K562 treated with DMSO at 1 percent for 24 hours (cell line): ENCODE results near the gene ODF4. TPM values are rescaled to one million over a fixed set of nuclear protein-coding genes. Genes with fewer than 3 reads are reported as not detected.

Experiments used
- total RNA-seq: library from RNA; unstranded; fragments of 300-600 nt; gene quantifications from 2 replicates; pipeline ENCODE4 v1.2.3, GENCODE V29; 2022; ENCODE audit warnings: low read depth; ENCODE audit not compliant: insufficient read depth

ODF4 gene, protein sequence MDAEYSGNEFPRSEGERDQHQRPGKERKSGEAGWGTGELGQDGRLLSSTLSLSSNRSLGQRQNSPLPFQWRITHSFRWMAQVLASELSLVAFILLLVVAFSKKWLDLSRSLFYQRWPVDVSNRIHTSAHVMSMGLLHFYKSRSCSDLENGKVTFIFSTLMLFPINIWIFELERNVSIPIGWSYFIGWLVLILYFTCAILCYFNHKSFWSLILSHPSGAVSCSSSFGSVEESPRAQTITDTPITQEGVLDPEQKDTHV
- not detected in 2 replicates for total RNA-seq

DNA sequence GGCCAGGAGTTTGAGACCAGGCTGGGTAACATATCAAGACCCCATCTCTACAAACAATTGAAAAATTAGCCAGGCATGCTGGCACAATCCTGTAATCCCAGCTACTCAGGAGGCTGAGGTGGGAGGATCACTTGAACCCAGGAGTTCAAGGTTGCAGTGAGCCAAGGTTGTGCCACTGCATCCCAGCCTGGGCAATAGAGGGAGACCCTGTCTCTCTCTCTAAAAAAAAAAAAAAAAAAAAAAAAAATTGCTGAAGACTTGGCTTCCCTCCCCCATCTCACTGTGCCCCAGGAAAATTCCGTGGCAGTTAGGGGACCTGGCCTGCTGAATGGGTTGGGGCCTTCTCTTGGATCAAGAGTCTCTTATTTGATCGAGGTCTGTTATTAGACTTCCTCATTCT lies at the start of gene ODF4:
ODF4 (plus strand) TSS at position 301 of the 400 bp plus-strand sequence. CDS start 212 bp downstream, outside the sequence.

DNA sequence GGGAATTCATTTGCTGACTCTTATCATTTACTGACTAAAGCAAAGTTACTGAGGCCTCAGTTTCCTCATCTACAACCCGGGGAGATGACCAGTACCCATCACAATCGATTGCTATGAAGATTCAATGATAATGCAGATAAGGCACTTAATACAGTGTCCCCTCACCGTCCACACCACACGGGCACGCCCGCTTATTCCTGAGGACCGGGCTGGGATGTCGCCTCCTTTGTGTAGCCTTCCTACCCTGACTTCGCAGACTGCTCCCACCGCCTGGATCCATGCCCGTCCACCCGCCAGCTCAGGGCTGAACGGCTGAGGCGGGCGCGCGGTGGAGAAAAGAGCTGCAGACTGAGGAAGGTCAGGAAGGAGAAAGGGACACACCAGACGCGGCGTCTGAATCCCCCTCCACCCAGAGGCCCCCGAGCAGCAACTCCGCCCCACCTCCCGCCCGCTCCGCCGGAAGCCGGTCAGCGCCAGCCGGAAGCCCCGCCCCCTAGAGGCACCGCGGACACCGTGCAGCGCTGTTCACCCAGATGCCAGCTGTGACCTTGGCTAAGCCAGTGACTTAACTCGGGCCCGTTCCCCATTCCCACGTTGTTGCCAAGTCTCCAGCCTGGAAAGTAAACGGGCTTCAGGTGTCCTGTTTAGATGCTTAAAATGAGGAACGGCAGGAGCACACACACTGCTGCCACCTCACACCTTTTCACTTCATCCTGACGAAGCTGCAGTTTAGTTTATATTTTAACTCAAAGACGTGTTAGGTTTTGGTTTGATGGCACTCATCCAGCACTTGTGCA lies 36.8 kb downstream of the ODF4 start, which contains the start of gene KRABD2:
KRABD2 (minus strand) TSS at position 434 of the 797 bp plus-strand sequence.

GRCh38 chr17:8383143-8383822 lies 43.6 kb downstream of the ODF4 start, which contains the start of gene RPL26:
Gene RPL26, minus strand, starts transcription at chr17:8383193. Its CDS starts 883 bp downstream, at chr17:8382310.

Other genes starting within 250 kb of the ODF4 start
- 0.57 TPM in 1 of 2 replicates, not detected in the other for gene ALOXE3, start 221.3 kb upstream of the ODF4 start, total RNA-seq
- 0.74 and 1.1 TPM in 2 replicates for gene HES7, start 215.7 kb upstream of the ODF4 start, total RNA-seq
- gene PER1, start 187.4 kb upstream of the ODF4 start, total RNA-seq: 11.4 and 15.0 TPM in 2 replicates
- gene VAMP2, start 176.9 kb upstream of the ODF4 start, total RNA-seq: 27.2 and 30.7 TPM in 2 replicates
- gene TMEM107, start 163.5 kb upstream of the ODF4 start, total RNA-seq: 20.4 and 26.3 TPM in 2 replicates
- gene BORCS6, start 149.7 kb upstream of the ODF4 start, total RNA-seq: 15.7 and 16.8 TPM in 2 replicates
- gene AURKB, start 129.3 kb upstream of the ODF4 start, total RNA-seq: 188 and 206 TPM in 2 replicates
- gene CTC1, start 91.8 kb upstream of the ODF4 start, total RNA-seq: 6.6 and 7.6 TPM in 2 replicates
- gene PFAS, start 90.6 kb upstream of the ODF4 start, total RNA-seq: 11.0 and 14.8 TPM in 2 replicates
- gene RANGRF, start 51.2 kb upstream of the ODF4 start, total RNA-seq: 18.6 and 20.0 TPM in 2 replicates
- gene SLC25A35, start 44.4 kb upstream of the ODF4 start, total RNA-seq: 8.3 and 9.0 TPM in 2 replicates
- not detected in 2 replicates for gene ARHGEF15, start 29.6 kb upstream of the ODF4 start, total RNA-seq
- 4,208 and 4,686 TPM in 2 replicates for gene RPL26, start 43.4 kb downstream of the ODF4 start, total RNA-seq
- gene RNF222, start 58.0 kb downstream of the ODF4 start, total RNA-seq: not detected in 2 replicates
- gene NDEL1, start 96.0 kb downstream of the ODF4 start, total RNA-seq: 26.2 and 28.8 TPM in 2 replicates